Gastrocnemius medialis (tissue), 4 donors: ENCODE results near the gene RIMBP2. TPM values are rescaled to one million over a fixed set of nuclear protein-coding genes. Genes with fewer than 3 reads are reported as not detected.

Experiments
- ATAC-seq, 2 donors: fragments of 150-250 bp; one replicate each; pipeline ENCODE4 v1.9.1; 2016
- DNase-seq, 2 donors: peaks; one replicate each; pipeline ENCODE4 v3.0.0-alpha.2; 2019
- H3K27ac ChIP-seq, 4 donors: fragments of 200-600 bp; sonication (generic); 1 replicate in 1 of 4; 2 replicates in 3 of 4; pipeline ENCODE4 v1.5.1; 2016 to 2018; ENCODE audit warnings: mild to moderate bottlenecking in 2 of 4, moderate library complexity in 1 of 4
- H3K27me3 ChIP-seq, 3 donors: fragments of 200-600 bp; sonication (generic) in 2 of 3; 1 replicate in 1 of 3; 2 replicates in 2 of 3; pipeline versions ENCODE4 v1.5.1 to v1.6.0; 2016 to 2019; ENCODE audit warnings: mild to moderate bottlenecking in 1 of 3, moderate library complexity in 1 of 3
- H3K36me3 ChIP-seq, 2 donors: fragments of 200-600 bp; sonication (generic) in 1 of 2; one replicate each; pipeline ENCODE4 v1.5.1; 2017 to 2018
- H3K4me1 ChIP-seq, 2 donors: fragments of 200-600 bp; sonication (generic) in 1 of 2; one replicate each; pipeline ENCODE4 v1.5.1; 2016 to 2017; ENCODE audit warnings: mild to moderate bottlenecking in 2 of 2
- H3K4me3 ChIP-seq, 4 donors: fragments of 200-600 bp; sonication (generic) in 3 of 4; 1 replicate in 1 of 4; 2 replicates in 3 of 4; pipeline ENCODE4 v1.5.1; 2016 to 2019; ENCODE audit warnings: mild to moderate bottlenecking in 2 of 4
- H3K9me3 ChIP-seq, 3 donors: fragments of 200-600 bp; sonication (generic) in 2 of 3; 1 replicate in 1 of 3; 2 replicates in 2 of 3; pipeline ENCODE4 v1.5.1; 2016 to 2019
- POLR2A ChIP-seq, 2 donors: fragments of 450-650 bp; IDR thresholded peaks; one replicate each; pipeline ENCODE4 v1.6.1; 2017; ENCODE audit warnings: antibody characterized with exemption in 2 of 2, mild to moderate bottlenecking in 2 of 2, moderate library complexity in 2 of 2
- in situ Hi-C, 4 donors: fragments of 200-750 bp; cut with MboI; loops; one replicate each; pipeline versions ENCODE4 v1.15.0 to v1.8.0; 2017; ENCODE audit warnings: low sequenced_read_pairs in 4 of 4
- intact Hi-C: fragments of 100-400 bp; cut with DNase I; formaldehyde crosslinking; loops from one replicate; pipeline ENCODE4 v1.15.1; 2023; ENCODE audit warnings: low total_unique reads
- total RNA-seq, 4 donors: library from RNA; depleted of rRNA; stranded (reverse); fragments of >200 nt; gene quantifications; one replicate each; pipeline versions ENCODE4 v1.1.0 to v1.2.3, GENCODE V29; 2016
- TF ChIP-seq, protein P1 (sequence below), 5 experiments: fragments of 450-650 bp in 3 of 5; fragments of 200-600 bp in 2 of 5; sonication (generic) in 2 of 5; IDR thresholded peaks in 4 of 5; conservative IDR thresholded peaks in 1 of 5; 1 replicate in 4 of 5; 2 replicates in 1 of 5; pipeline ENCODE4 v1.5.1; 2016 to 2019; ENCODE audit warnings: antibody characterized with exemption in 5 of 5, mild to moderate bottlenecking in 3 of 5, moderate library complexity in 3 of 5

RIMBP2 gene
- total RNA-seq, 4 donors from 2014 or later, result 0.76 to 2.2 (median 1.2) TPM; not detected in 1

GRCh38 chr12:130673036-130673705 lies 42.9 kb downstream of the RIMBP2 start:
- Histone ChIP-seq H3K4me1 (no peaks in the 10 kb centered on the region), H3K9me3 (no peaks in the 10 kb centered on the region), H3K27ac (no peak overlapping the region), H3K27me3 (no peaks in the 10 kb centered on the region), H3K4me3 (no peak overlapping the region), H3K36me3 (no peaks in the 10 kb centered on the region)
- no peak for ATAC-seq
- in situ Hi-C loops, result no loop called here
- no peak for DNase-seq
- TF ChIP-seq, protein P1, sequence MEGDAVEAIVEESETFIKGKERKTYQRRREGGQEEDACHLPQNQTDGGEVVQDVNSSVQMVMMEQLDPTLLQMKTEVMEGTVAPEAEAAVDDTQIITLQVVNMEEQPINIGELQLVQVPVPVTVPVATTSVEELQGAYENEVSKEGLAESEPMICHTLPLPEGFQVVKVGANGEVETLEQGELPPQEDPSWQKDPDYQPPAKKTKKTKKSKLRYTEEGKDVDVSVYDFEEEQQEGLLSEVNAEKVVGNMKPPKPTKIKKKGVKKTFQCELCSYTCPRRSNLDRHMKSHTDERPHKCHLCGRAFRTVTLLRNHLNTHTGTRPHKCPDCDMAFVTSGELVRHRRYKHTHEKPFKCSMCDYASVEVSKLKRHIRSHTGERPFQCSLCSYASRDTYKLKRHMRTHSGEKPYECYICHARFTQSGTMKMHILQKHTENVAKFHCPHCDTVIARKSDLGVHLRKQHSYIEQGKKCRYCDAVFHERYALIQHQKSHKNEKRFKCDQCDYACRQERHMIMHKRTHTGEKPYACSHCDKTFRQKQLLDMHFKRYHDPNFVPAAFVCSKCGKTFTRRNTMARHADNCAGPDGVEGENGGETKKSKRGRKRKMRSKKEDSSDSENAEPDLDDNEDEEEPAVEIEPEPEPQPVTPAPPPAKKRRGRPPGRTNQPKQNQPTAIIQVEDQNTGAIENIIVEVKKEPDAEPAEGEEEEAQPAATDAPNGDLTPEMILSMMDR (IDR thresholded peaks at IDR 0.05 in 4 of 5, conservative IDR thresholded peaks at IDR 0.05 in 1 of 5), result no peak
- TF ChIP-seq POLR2A (IDR thresholded peaks at IDR 0.05), result no peak
- intact Hi-C loops, result no loop called here

DNA sequence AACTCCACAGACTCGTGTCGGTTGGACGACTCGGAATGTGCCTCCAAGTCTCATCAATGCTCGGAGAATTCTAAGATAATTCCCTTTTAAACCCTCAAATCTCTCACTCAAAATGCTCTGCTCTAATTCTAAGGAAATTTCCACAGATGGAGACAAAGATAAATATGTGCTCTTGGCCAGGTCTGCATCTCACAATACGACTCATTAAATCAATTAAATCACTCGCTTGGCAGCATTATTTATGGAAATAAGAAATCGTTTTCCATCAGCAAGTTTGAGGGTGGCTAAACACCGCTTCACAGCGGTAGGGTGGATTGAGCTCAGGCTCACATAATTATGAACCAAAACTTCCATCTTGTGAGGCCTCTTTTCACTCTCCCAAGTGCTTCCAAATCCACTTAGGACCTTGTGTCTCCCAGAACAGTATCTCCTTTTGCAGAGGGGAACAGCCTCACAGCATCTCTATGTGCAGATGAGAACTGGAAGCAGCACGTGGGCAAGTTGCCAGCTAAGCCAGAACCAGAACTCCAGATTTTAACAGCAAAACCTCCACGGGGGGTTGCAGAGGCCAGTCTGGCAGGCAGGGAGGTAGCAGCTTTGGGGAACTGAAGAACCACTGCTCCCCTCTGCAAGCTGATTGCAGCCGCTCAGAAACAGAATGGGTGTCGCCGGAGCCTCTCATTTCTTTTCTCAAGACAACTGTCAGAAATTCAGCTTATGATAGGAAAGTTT lies 43.8 kb downstream of the RIMBP2 start:
- no peak overlapping the region for H3K4me3 ChIP-seq
- H3K9me3 ChIP-seq, result no peaks in the 10 kb centered on the region
- intact Hi-C loops (no loop called here), in situ Hi-C loops (no loop called here)
- no peaks in the 10 kb centered on the region for H3K4me1 ChIP-seq
- H3K36me3 ChIP-seq, result no peaks in the 10 kb centered on the region
- ATAC-seq, result no peak
- TF ChIP-seq POLR2A (IDR thresholded peaks at IDR 0.05), result no peak
- TF ChIP-seq, protein P1 (IDR thresholded peaks at IDR 0.05 in 4 of 5, conservative IDR thresholded peaks at IDR 0.05 in 1 of 5), result no peak
- no peak for DNase-seq
- H3K27me3 ChIP-seq, result no peaks in the 10 kb centered on the region
- H3K27ac ChIP-seq, result no peak overlapping the region

DNA sequence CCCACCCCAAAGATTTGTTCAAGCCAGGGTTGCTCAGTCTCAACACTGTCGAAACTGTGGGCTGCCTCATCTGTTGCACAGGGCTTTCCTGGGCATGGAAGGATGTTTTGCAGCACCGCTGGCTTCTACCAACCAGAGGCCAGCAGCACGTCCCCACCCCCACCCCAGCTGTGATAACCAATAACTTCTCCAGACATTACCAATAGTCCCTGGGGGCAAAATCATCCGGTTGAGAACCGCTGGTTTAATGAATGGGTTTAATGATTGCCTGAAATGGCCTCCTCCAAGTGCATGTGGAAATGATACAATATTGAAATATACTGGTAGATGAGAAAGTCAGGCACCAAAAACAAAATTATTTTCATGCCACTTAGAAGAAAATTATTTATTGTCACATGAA lies 44.5 kb downstream of the RIMBP2 start:
- Histone ChIP-seq H3K27ac (no peak overlapping the region), H3K36me3 (no peaks in the 10 kb centered on the region), H3K9me3 (no peaks in the 10 kb centered on the region), H3K27me3 (no peaks in the 10 kb centered on the region), H3K4me1 (no peaks in the 10 kb centered on the region), H3K4me3 (no peak overlapping the region)
- DNase-seq, result no peak
- no peak for TF ChIP-seq POLR2A (IDR thresholded peaks at IDR 0.05)
- TF ChIP-seq, protein P1 (IDR thresholded peaks at IDR 0.05 in 4 of 5, conservative IDR thresholded peaks at IDR 0.05 in 1 of 5), result no peak
- in situ Hi-C loops (no loop called here), intact Hi-C loops (no loop called here)
- no peak for ATAC-seq

GRCh38 chr12:130669797-130670196 lies 46.3 kb downstream of the RIMBP2 start:
- intact Hi-C loops (no loop called here), in situ Hi-C loops (no loop called here)
- Histone ChIP-seq H3K36me3 (no peaks in the 10 kb centered on the region), H3K27me3 (no peaks in the 10 kb centered on the region), H3K9me3 (no peaks in the 10 kb centered on the region), H3K27ac (no peak overlapping the region), H3K4me3 (no peak overlapping the region), H3K4me1 (no peaks in the 10 kb centered on the region)
- DNase-seq (no peak), ATAC-seq (no peak)
- TF ChIP-seq POLR2A (IDR thresholded peaks at IDR 0.05), result no peak
- TF ChIP-seq, protein P1 (IDR thresholded peaks at IDR 0.05 in 4 of 5, conservative IDR thresholded peaks at IDR 0.05 in 1 of 5), result no peak
